OCI-M1 (cell line): ENCODE results near the gene COG1.

Experiments used
- DNase-seq: peaks from one replicate; lab custom pipeline; 2025; lab: John Stamatoyannopoulos, UW

COG1 gene

GRCh38 chr17:73230088-73230487 lies 37.2 kb downstream of the COG1 start:
- DNase-seq, result no peak

- peak; percentile 54 for DNase-seq
Measured at GRCh38 chr17:73231395-73231794, 38.5 kb downstream of the COG1 start.

- peak; percentile 97 for DNase-seq
Measured at GRCh38 chr17:73231841-73232586, 39.2 kb downstream of the COG1 start.

GRCh38 chr17:73232587-73233373 lies 39.9 kb downstream of the COG1 start:
- DNase-seq, result peak; percentile 61

GRCh38 chr17:73234736-73235135 lies 41.9 kb downstream of the COG1 start:
- no peak for DNase-seq

GRCh38 chr17:73237714-73238113 lies 44.9 kb downstream of the COG1 start:
- no peak for DNase-seq

GRCh38 chr17:73240561-73240960 lies 47.7 kb downstream of the COG1 start:
- no peak for DNase-seq

DNA sequence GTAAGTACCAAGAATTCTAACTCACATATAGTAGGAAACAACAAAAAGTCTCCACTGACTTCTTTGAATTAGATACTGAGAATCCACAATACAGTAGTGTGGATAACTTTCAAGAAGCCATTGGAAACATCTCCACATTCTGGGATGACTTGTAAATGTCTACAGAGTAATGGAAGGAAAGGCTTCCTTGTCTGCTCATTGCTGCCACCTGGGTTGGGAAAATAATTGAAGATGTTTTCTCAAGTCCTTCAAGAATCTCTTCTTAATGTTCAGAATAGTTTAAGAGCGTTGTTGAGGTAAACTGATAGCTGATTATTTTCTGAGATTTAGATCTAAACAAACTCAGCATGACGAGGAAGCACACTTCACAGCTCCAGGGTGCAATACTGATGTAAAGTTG lies 54.9 kb downstream of the COG1 start:
- DNase-seq, result peak; percentile 9

- no peak for DNase-seq
Measured at GRCh38 chr17:73248532-73248931, 55.7 kb downstream of the COG1 start.

DNA sequence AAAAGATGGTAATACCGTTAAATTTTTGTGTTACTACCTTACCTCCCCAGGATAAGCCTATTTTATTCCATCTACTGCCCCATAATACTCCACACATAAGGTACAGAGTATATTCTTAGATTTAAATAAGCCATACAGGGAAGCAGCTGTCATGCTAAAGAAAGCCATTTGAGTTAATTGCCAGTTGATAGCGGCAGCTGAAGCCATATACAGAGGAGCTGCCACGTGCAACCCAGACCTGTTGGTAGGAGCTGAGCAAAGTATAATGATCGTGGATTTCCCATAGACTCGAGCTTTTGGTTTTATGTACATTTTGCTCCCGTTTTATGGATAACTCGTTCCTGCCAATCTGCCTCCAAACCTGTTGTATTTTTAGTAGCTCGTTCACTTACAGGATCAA lies 56.8 kb downstream of the COG1 start:
- no peak for DNase-seq

- DNase-seq, result no peak
Measured at GRCh38 chr17:73250851-73251640, 58.2 kb downstream of the COG1 start.

DNA sequence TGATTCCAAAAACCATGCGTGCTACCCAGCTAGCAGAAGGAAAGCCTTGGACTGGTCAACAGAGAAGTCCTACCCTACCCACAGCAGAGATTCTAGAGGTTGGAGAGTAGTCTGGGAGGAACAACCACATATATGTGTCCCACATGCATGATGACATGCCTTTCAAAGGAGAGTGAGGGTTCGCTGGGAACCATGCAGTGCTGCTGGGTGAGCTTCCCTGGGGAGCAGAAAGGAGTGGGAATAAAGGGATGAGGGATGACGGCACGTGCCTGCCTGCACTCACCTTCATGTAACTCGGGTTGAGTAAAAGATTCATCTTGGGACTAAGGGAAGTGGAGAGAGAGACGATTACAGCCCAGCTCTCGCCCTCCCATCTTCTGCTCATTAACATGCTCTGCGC lies 59.0 kb downstream of the COG1 start:
- DNase-seq, result no peak

GRCh38 chr17:73255671-73256181 lies 62.9 kb downstream of the COG1 start:
- peak; percentile 67 for DNase-seq

DNA sequence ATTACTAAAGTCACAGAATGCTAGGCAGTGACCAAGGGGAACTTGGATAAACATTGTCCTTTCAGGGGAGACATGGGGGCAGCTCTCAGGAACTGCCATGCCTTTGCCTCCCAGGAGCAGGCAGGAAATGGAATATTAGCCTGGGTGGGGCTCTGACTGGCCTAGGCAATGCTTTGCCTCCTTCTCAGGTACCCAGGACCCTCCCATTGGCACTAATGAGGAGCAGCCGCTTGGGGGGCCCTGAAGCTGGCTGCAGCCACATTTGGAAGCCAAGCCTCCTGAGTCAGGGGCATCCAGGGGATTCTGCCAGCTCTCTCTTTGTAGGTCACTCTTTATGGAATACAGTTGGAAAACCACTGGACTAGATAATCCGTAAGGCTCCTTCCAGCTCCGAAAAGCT lies 63.4 kb downstream of the COG1 start:
- DNase-seq, result no peak

DNA sequence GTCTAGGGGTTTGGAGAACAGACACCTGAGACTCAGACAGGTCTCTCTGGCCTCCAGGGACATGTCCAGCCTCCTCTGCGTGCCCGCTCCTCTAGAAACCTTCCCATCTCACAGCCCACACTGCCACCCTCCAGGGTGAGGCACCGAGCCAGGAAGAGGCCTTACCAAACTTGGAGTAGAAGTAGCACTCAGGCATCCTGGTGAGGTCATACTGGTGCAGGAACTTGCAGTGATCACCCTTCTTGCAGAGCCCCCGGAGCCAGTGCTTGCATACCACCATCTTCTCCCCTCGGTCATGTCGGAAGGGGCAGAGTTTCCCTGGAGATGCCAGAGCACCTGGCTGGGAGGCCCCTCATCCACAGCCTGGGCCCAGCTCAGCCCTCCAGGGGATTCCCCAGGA lies 64.7 kb downstream of the COG1 start:
- DNase-seq, result no peak
